ENCODE results near the gene KLF15.

KLF15 gene

GRCh38 chr3:126357295-126358037 is at the start of gene KLF15:
KLF15 (minus strand) TSS chr3:126357408; CDS start chr3:126352922, 4,486 bp downstream.
- peak; percentile 20 to 73 (median 36) for DNase-seq

GRCh38 chr3:126406389-126407296 is 49.4 kb upstream of the KLF15 start:
- no peak for DNase-seq

GRCh38 chr3:126402666-126403302 is 45.6 kb upstream of the KLF15 start:
- no peak for DNase-seq

- DNase-seq, result no peak
These were observed 45.0 kb upstream of the KLF15 start for GRCh38 chr3:126402178-126402577.

- DNase-seq, result no peak
These were observed 44.5 kb upstream of the KLF15 start for GRCh38 chr3:126401611-126402160.

GRCh38 chr3:126399756-126400155 is 42.5 kb upstream of the KLF15 start:
- DNase-seq, result no peak

GRCh38 chr3:126399351-126399735 is 42.1 kb upstream of the KLF15 start:
- no peak for DNase-seq

GRCh38 chr3:126398423-126399350 is 41.5 kb upstream of the KLF15 start:
- DNase-seq, result no peak

- no peak for DNase-seq
These were observed 40.6 kb upstream of the KLF15 start for GRCh38 chr3:126397610-126398422.

- DNase-seq, result no peak
These were observed 39.3 kb upstream of the KLF15 start for GRCh38 chr3:126396536-126396935.

GRCh38 chr3:126395846-126396513 is 38.8 kb upstream of the KLF15 start:
- no peak for DNase-seq

- DNase-seq, result no peak
These were observed 37.7 kb upstream of the KLF15 start for GRCh38 chr3:126394977-126395321.

- DNase-seq, result no peak
These were observed 37.2 kb upstream of the KLF15 start, which contains the start of gene CFAP100 for GRCh38 chr3:126394179-126394976. CFAP100 (plus strand) TSS chr3:126394909; CDS start chr3:126396001, 1,092 bp downstream.

- DNase-seq, result no peak
These were observed 36.4 kb upstream of the KLF15 start for GRCh38 chr3:126393563-126393962.

GRCh38 chr3:126392246-126392645 is 35.0 kb upstream of the KLF15 start:
- no peak for DNase-seq

GRCh38 chr3:126391631-126392030 is 34.4 kb upstream of the KLF15 start:
- DNase-seq, result no peak

GRCh38 chr3:126390751-126391150 is 33.5 kb upstream of the KLF15 start:
- no peak for DNase-seq

- no peak for DNase-seq
These were observed 33.0 kb upstream of the KLF15 start for GRCh38 chr3:126390201-126390600.

- no peak for DNase-seq
These were observed 32.6 kb upstream of the KLF15 start for GRCh38 chr3:126389794-126390146.
